Fibroblast of the aortic adventitia (primary cell): ENCODE measurements around the gene INPP5J. TPM values are rescaled to one million over a fixed set of nuclear protein-coding genes. Genes with fewer than 3 reads are reported as not detected.

ENCODE experiments used
- DNase-seq: peaks from one replicate; pipeline ENCODE4 v3.0.0-alpha.2; 2010; ENCODE audit warnings: low read depth
- H3K4me3 ChIP-seq: 2 replicates; pipeline ENCODE4 v1.5.1; 2011; ENCODE audit warnings: low read depth, mild to moderate bottlenecking, control low read depth, low read length, moderate library complexity
- total RNA-seq: library from RNA; depleted of rRNA; stranded (reverse); fragments of >200 nt; gene quantifications from 2 replicates; pipeline ENCODE4 v1.2.3, GENCODE V29; 2012; ENCODE audit warnings: low replicate concordance
- TF ChIP-seq, protein P1 (sequence below): IDR thresholded peaks from 2 replicates; pipeline ENCODE4 v1.5.1; 2011; ENCODE audit warnings: mild to moderate bottlenecking, low read length, control low read depth, inconsistent platforms; ENCODE audit not compliant: insufficient read depth

INPP5J gene
- total RNA-seq, 1 donor: under 0.01 TPM

GRCh38 chr22:31136711-31137110 is 13.9 kb downstream of the INPP5J start:
- TF ChIP-seq, protein P1, sequence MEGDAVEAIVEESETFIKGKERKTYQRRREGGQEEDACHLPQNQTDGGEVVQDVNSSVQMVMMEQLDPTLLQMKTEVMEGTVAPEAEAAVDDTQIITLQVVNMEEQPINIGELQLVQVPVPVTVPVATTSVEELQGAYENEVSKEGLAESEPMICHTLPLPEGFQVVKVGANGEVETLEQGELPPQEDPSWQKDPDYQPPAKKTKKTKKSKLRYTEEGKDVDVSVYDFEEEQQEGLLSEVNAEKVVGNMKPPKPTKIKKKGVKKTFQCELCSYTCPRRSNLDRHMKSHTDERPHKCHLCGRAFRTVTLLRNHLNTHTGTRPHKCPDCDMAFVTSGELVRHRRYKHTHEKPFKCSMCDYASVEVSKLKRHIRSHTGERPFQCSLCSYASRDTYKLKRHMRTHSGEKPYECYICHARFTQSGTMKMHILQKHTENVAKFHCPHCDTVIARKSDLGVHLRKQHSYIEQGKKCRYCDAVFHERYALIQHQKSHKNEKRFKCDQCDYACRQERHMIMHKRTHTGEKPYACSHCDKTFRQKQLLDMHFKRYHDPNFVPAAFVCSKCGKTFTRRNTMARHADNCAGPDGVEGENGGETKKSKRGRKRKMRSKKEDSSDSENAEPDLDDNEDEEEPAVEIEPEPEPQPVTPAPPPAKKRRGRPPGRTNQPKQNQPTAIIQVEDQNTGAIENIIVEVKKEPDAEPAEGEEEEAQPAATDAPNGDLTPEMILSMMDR: no peak
- H3K4me3 ChIP-seq: no peak overlapping the region
- DNase-seq: no peak

DNA sequence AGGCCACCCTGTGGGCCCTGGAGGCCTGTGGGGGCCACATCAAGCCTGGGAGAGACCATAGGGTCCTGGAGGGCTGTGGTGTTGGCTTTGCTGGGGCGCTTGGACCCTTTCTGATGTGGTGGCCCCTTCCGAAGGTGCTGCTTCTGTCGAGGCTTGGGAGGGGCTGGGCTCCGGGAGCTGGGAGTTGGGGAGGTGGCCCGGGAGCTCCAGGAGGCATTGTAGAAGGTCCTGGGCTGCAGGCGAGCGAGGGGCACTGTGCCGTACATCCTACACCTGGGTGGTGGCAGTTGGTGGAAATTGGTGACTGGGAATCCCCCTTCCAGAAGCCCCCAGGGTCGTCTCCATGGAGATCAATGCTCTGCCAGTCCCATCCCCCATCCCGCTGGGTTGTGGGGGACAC is 15.0 kb downstream of the INPP5J start:
- TF ChIP-seq, protein P1: no peak
- DNase-seq: no peak

GRCh38 chr22:31138126-31138525 is 15.4 kb downstream of the INPP5J start:
- DNase-seq: no peak
- H3K4me3 ChIP-seq: no peak overlapping the region
- TF ChIP-seq, protein P1: no peak

More for the DNA sequence above, 15.0 kb downstream of the INPP5J start:
- no peak overlapping the region for H3K4me3 ChIP-seq

DNA sequence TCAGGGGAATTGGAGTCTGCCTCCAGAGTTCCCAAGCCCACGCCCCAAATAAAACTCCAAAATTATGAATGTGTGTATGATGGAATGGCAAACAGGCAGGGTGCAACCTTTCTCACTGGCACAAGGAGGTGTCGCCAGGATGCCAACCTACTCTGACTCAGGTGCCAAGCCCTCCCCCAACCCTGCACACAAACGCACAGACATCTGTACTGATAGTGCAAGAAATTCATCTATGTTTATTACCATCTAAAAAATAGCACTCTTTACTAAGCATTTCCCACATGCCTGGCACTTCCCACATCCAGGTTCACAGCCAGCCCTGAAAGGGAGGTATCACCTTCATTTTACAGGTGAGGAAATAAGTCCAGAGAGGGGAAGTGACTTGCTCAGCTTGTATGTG is 16.3 kb downstream of the INPP5J start:
- no peak for DNase-seq
- H3K4me3 ChIP-seq: no peak overlapping the region
- TF ChIP-seq, protein P1: no peak

DNA sequence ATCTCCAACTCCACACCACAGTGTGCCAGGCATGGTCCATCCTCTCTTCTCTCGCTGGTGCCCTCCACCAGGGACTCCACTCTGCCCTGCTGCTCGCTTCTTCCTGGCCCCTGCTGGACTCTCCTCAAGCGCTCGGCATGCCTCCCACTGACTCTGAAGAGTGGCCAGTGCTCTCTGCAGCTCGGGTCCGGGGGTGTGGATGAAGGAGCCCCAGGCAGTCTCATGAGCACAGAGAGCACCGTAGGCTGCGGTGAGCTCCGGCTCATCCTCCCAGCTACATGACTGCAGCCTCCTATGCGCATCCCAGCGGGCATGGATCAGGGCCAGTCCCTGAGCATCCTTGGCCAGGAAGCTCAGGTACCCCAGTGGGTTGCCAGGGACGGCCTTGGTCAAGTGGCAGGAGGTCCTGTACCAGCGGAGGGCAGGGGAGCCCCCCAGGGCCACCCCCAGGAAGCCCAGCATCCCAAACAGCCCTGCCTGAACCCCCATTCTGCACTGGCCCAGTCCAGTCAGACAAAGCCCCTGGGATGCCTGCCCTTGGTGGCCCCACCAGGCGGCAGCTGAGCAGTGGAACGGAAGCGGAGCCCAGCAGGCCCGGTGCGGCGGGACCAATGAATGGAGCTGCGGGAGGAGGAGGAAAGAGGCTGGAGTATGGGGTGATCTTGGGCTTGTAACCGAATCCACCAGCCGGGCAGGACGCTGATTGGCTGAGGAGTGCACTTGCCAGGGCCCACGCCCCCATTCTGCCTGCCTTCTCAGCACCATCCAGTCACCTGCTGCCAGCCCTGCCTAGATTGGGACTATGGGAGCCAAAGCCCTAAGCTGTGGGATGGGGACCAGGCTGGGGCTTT is 17.3 kb downstream of the INPP5J start, which contains the start of gene PLA2G3:
Gene PLA2G3, minus strand, starts transcription at position 643 of the 851 bp plus-strand sequence. Its CDS starts 154 bp downstream, at position 489.
- H3K4me3 ChIP-seq: no peak within 1 kb of the TSS
- TF ChIP-seq, protein P1: peak; percentile 16
- peak; percentile 33 for DNase-seq

DNA sequence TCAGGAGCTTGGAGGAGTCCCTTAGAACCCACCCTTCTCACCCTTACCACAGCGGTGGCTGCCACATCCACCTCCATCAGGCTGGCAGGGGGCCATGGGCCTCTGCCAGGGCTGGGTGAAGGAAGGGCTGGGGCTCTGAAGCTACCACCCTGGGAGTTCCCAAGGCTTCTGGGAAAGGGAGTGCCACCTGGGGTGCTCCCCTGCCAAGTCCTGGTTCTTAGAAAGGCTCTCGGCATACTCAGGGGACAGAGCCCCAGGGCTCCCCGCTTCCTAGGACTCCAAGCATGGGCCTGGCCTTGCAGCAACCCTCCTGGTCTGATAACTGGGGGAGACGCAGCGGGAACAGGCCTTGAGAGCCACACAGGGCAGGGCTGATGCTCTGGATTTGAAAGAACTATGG is 18.0 kb downstream of the INPP5J start:
- DNase-seq: no peak
- TF ChIP-seq, protein P1: no peak
- H3K4me3 ChIP-seq: no peak overlapping the region

DNA sequence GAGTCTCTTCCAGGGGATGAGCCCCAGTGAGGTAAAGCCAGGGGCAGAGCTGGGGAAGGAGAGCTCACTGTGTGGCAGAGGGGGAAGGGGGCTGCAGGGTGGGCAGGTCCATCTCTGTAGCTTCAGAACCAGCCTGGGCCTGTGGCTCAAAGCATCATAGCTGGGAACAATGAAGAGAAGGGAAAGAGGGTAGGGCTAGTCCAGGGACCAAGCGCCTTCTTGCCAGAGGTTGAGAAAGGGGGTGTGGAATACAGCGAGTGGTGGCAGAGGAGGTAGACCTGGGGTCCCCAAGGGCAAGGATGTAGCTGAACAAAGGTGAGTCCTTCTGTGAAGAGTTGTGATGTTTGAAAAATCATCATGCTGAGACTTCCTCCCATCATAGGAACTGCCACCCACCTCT is 18.8 kb downstream of the INPP5J start:
- H3K4me3 ChIP-seq: no peak overlapping the region
- TF ChIP-seq, protein P1: no peak
- DNase-seq: no peak
